Cerebellar cortex (tissue), 1 donor: ENCODE results near the gene SMC1B.
A peak's percentile ranks its signal among the peaks of the same experiment; 100 is the strongest.
"Not testable (repeated sequence)": the region's sequence is repeated elsewhere in the genome, so short reads cannot be mapped to it uniquely, and the experiment has no call there.

Experiments
- DNase-seq: peaks from one replicate; pipeline ENCODE4 v3.0.0-alpha.2; 2015; ENCODE audit warnings: low spot score

Gene SMC1B

GRCh38 chr22:45413368-45414211 lies at the start of gene SMC1B, which contains the start of gene RIBC2:
Gene SMC1B (minus strand): TSS chr22:45413599. CDS start chr22:45413567, 32 bp downstream.
Gene RIBC2 (plus strand): TSS chr22:45413693. CDS start chr22:45413887, 194 bp downstream.
- DNase-seq = peak; percentile 70

- peak; percentile 19 for DNase-seq
Measured at GRCh38 chr22:45462034-45462655, 48.7 kb upstream of the SMC1B start.

- no peak for DNase-seq
Measured at GRCh38 chr22:45460288-45461109, 47.1 kb upstream of the SMC1B start.

GRCh38 chr22:45459235-45459634 lies 45.8 kb upstream of the SMC1B start:
- DNase-seq = no peak

- no peak for DNase-seq
Measured at GRCh38 chr22:45458532-45458931, 45.1 kb upstream of the SMC1B start.

GRCh38 chr22:45456811-45457210 lies 43.4 kb upstream of the SMC1B start:
- DNase-seq = no peak

GRCh38 chr22:45455621-45456020 lies 42.2 kb upstream of the SMC1B start:
- DNase-seq = no peak

GRCh38 chr22:45455212-45455611 lies 41.8 kb upstream of the SMC1B start:
- DNase-seq = no peak

GRCh38 chr22:45454275-45454674 lies 40.9 kb upstream of the SMC1B start:
- no peak for DNase-seq

- no peak for DNase-seq
Measured at GRCh38 chr22:45453764-45454163, 40.4 kb upstream of the SMC1B start.

GRCh38 chr22:45452565-45453379 lies 39.4 kb upstream of the SMC1B start:
- no peak for DNase-seq

- DNase-seq = no peak
Measured at GRCh38 chr22:45451972-45452371, 38.6 kb upstream of the SMC1B start.

- DNase-seq = no peak
Measured at GRCh38 chr22:45450921-45451651, 37.7 kb upstream of the SMC1B start.

GRCh38 chr22:45450101-45450785 lies 36.8 kb upstream of the SMC1B start:
- DNase-seq = no peak

GRCh38 chr22:45449442-45449841 lies 36.0 kb upstream of the SMC1B start:
- not testable (repeated sequence) for DNase-seq

- DNase-seq = no peak
Measured at GRCh38 chr22:45448431-45448830, 35.0 kb upstream of the SMC1B start.

GRCh38 chr22:45447596-45447995 lies 34.2 kb upstream of the SMC1B start:
- not testable (repeated sequence) for DNase-seq

- DNase-seq = no peak
Measured at GRCh38 chr22:45446216-45446615, 32.8 kb upstream of the SMC1B start.

GRCh38 chr22:45445031-45445710 lies 31.8 kb upstream of the SMC1B start:
- DNase-seq = no peak

GRCh38 chr22:45444168-45444567 lies 30.8 kb upstream of the SMC1B start:
- DNase-seq = no peak
